Right lobe of liver (tissue), 4 donors: ENCODE results near the gene RDH5.

Experiments used
- POLR2A ChIP-seq: fragments of 450-650 bp; IDR thresholded peaks from one replicate; pipeline ENCODE4 v1.6.1; 2017; ENCODE audit warnings: antibody characterized with exemption, mild to moderate bottlenecking
- TF ChIP-seq, protein P1 (sequence below), 4 donors: fragments of 200-600 bp in 3 of 4; fragments of 450-650 bp in 1 of 4; IDR thresholded peaks; one replicate each; pipeline versions ENCODE4 v1.5.1 to v1.8.0; 2016 to 2022; ENCODE audit warnings: antibody characterized with exemption in 4 of 4, mild to moderate bottlenecking in 2 of 4
- donor health status: DM: no; HTN: no; CAD: no.
- donor health status: DM: no; HTN: no; CAD: no.
- donor health status: DM: no; HTN: yes; CAD: no.

- TF ChIP-seq, protein P1, sequence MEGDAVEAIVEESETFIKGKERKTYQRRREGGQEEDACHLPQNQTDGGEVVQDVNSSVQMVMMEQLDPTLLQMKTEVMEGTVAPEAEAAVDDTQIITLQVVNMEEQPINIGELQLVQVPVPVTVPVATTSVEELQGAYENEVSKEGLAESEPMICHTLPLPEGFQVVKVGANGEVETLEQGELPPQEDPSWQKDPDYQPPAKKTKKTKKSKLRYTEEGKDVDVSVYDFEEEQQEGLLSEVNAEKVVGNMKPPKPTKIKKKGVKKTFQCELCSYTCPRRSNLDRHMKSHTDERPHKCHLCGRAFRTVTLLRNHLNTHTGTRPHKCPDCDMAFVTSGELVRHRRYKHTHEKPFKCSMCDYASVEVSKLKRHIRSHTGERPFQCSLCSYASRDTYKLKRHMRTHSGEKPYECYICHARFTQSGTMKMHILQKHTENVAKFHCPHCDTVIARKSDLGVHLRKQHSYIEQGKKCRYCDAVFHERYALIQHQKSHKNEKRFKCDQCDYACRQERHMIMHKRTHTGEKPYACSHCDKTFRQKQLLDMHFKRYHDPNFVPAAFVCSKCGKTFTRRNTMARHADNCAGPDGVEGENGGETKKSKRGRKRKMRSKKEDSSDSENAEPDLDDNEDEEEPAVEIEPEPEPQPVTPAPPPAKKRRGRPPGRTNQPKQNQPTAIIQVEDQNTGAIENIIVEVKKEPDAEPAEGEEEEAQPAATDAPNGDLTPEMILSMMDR (IDR thresholded peaks at IDR 0.05) = no peak
- TF ChIP-seq POLR2A = no peak
These were observed 5.4 kb downstream of the RDH5 start for GRCh38 chr12:55725556-55725955.
